ENCODE results near the gene COPS6.

COPS6 gene

GRCh38 chr7:100089458-100090196, 858 bp downstream of the COPS6 start:
- DNase-seq (ENCODE audit: insufficient read length, low spot score): no peak

GRCh38 chr7:100090527-100091410, 2.0 kb downstream of the COPS6 start:
- FAIRE-seq (no peak), DNase-seq (ENCODE audit: insufficient read length, low spot score) (no peak)
- 0 out of 2 replicates have a peak, but pooled peaks have one; percentile 4 for TF ChIP-seq POLR2A (IDR thresholded peaks at IDR 0.05; ENCODE audit: low read depth, low read length)

More at GRCh38 chr7:100089458-100090196, 858 bp downstream of the COPS6 start:
- FAIRE-seq: no peak
- no peak for TF ChIP-seq POLR2A (IDR thresholded peaks at IDR 0.05; ENCODE audit: low read depth, low read length)

- no peak for FAIRE-seq
- TF ChIP-seq POLR2A (IDR thresholded peaks at IDR 0.05; ENCODE audit: low read depth, low read length): no peak
- DNase-seq (ENCODE audit: insufficient read length, low spot score): no peak
Measured at GRCh38 chr7:100091411-100092181, 2.8 kb downstream of the COPS6 start.

- FAIRE-seq (no peak), DNase-seq (ENCODE audit: insufficient read length, low spot score) (no peak)
- no peak for TF ChIP-seq POLR2A (IDR thresholded peaks at IDR 0.05; ENCODE audit: low read depth, low read length)
Measured at GRCh38 chr7:100093054-100093453, 4.3 kb downstream of the COPS6 start.

- TF ChIP-seq POLR2A (IDR thresholded peaks at IDR 0.05; ENCODE audit: low read depth, low read length): no peak
- FAIRE-seq: no peak
- DNase-seq (ENCODE audit: insufficient read length, low spot score): no peak
Measured at GRCh38 chr7:100093498-100093897, 4.7 kb downstream of the COPS6 start.

- no peak for DNase-seq (ENCODE audit: insufficient read length, low spot score)
- FAIRE-seq: no peak
- TF ChIP-seq POLR2A (IDR thresholded peaks at IDR 0.05; ENCODE audit: low read depth, low read length): no peak
Measured at GRCh38 chr7:100093925-100094486, 5.2 kb downstream of the COPS6 start.

- DNase-seq (ENCODE audit: insufficient read length, low spot score): no peak
Measured at GRCh38 chr7:100095289-100095688, 6.5 kb downstream of the COPS6 start.

GRCh38 chr7:100095704-100096103, 6.9 kb downstream of the COPS6 start:
- no peak for FAIRE-seq
- no peak for DNase-seq (ENCODE audit: insufficient read length, low spot score)
- TF ChIP-seq POLR2A (IDR thresholded peaks at IDR 0.05; ENCODE audit: low read depth, low read length): no peak

More at GRCh38 chr7:100095289-100095688, 6.5 kb downstream of the COPS6 start:
- FAIRE-seq: no peak
- no peak for TF ChIP-seq POLR2A (IDR thresholded peaks at IDR 0.05; ENCODE audit: low read depth, low read length)

GRCh38 chr7:100098913-100099312, 10.1 kb downstream of the COPS6 start:
- FAIRE-seq (no peak), DNase-seq (ENCODE audit: insufficient read length, low spot score) (no peak)
- TF ChIP-seq POLR2A (IDR thresholded peaks at IDR 0.05; ENCODE audit: low read depth, low read length): no peak

- DNase-seq (ENCODE audit: insufficient read length, low spot score) (no peak), FAIRE-seq (no peak)
- no peak for TF ChIP-seq POLR2A (IDR thresholded peaks at IDR 0.05; ENCODE audit: low read depth, low read length)
Measured at GRCh38 chr7:100099452-100099851, 10.7 kb downstream of the COPS6 start.

- no peak for FAIRE-seq
- DNase-seq (ENCODE audit: insufficient read length, low spot score): peak; percentile 75
- TF ChIP-seq POLR2A (IDR thresholded peaks at IDR 0.05; ENCODE audit: low read depth, low read length): no peak; the same call in 1 of the 2 replicates
Measured at GRCh38 chr7:100100420-100101015, 11.7 kb downstream of the COPS6 start.

- peak; percentile 87 for DNase-seq (ENCODE audit: insufficient read length, low spot score)
- peak; percentile 65 for TF ChIP-seq POLR2A (IDR thresholded peaks at IDR 0.05; ENCODE audit: low read depth, low read length)
- no peak for FAIRE-seq
Measured at GRCh38 chr7:100101016-100101862, 12.5 kb downstream of the COPS6 start, which contains the start of the genes AP4M1 and MCM7. TSS of gene AP4M1 (plus strand) at chr7:100101643. CDS start at chr7:100101715, 72 bp downstream. TSS of gene MCM7 (minus strand) at chr7:100101397. CDS start at chr7:100101294, 103 bp downstream.
